ENCODE results near the gene ELF4. TPM values are rescaled to one million over a fixed set of nuclear protein-coding genes. Genes with fewer than 3 reads are reported as not detected.

ELF4 gene
- total and polyA plus RNA-seq, 2 experiments from 2014 or later: 0.50 to 1.8 TPM

DNA sequence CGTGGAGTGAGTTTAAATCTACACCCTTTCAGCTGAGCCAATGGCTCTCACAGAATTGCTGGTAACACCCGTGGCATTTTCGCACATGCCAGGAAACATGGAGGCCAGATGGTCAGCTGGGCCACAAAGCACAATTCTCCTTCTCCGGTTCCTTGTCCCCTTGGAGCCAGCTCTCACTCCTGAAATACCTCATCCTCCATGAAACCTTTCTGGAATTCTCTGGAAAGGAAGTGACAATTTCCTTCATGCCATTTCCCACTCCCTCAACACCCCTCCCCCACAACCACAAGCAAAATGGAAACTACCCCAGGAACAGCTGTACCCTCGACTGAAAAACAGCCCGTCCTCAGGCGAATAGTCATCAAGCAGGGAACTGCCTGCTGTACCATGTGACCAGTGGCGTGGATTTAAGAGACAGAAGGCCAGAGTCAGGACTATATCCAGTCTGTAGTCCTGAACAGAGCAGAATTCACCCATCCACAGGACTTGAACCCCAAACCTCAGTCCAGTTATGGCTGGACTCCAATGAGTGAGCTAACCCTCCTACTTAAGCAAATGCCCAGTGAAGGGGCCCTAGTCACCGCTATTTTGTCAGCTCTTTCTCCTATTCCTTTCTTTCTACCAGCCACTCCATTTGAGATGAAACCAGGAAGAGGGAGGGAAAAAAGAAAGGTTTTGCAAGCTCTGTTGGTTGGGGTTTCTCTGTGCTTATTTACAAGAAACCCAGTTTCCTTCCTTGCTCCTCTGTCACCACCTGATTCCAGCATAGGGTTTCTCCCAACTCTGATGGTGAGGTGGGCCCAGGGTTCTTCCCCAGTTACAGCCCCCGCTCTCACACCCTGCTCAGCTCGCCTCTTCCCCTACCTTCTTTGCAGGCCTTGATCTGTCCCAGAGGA is 24.5 kb downstream of the ELF4 start:
- ATAC-seq (no peak), DNase-seq (ENCODE audit: low spot score) (no peak)
- Mint-ChIP-seq H3K36me3 (ENCODE audit: low read depth) (no peaks in the 10 kb centered on the region), H3K27ac (no peak overlapping the region), H3K4me3 (no peak overlapping the region), H3K9me3 (no peaks in the 10 kb centered on the region), H3K4me1 (peaks cover 28% of the 10 kb centered on the region), H3K27me3 (ENCODE audit: insufficient read depth, low read depth, poor library complexity) (peaks cover 3% of the 10 kb centered on the region)
- peaks cover 3% of the 10 kb centered on the region; the same call in 1 of the 2 replicates for H3K4me1 ChIP-seq (ENCODE audit: insufficient read depth)
- H3K27me3 ChIP-seq (ENCODE audit: insufficient read depth): no peaks in the 10 kb centered on the region
- no peaks in the 10 kb centered on the region for H3F3A ChIP-seq (replicated peaks; ENCODE audit: low read depth)
- no peak overlapping the region for H3K4me3 ChIP-seq
- no peak overlapping the region for H2AFZ ChIP-seq
- no peaks in the 10 kb centered on the region for H3K9me2 ChIP-seq (ENCODE audit: insufficient read depth)
- no peak for TF ChIP-seq ZNF331 (CRISPR knock-in tag; IDR thresholded peaks at IDR 0.05; ENCODE audit: low read depth)
- H3K27ac ChIP-seq (ENCODE audit: low read depth): no peak overlapping the region
- no peak overlapping the region for H3K4me2 ChIP-seq
- H4K20me1 ChIP-seq (replicated peaks; ENCODE audit: insufficient read depth): no peaks in the 10 kb centered on the region
- H3K36me3 ChIP-seq (ENCODE audit: insufficient read depth): no peaks in the 10 kb centered on the region
- H3K79me2 ChIP-seq (replicated peaks; ENCODE audit: insufficient read depth): no peaks in the 10 kb centered on the region

DNA sequence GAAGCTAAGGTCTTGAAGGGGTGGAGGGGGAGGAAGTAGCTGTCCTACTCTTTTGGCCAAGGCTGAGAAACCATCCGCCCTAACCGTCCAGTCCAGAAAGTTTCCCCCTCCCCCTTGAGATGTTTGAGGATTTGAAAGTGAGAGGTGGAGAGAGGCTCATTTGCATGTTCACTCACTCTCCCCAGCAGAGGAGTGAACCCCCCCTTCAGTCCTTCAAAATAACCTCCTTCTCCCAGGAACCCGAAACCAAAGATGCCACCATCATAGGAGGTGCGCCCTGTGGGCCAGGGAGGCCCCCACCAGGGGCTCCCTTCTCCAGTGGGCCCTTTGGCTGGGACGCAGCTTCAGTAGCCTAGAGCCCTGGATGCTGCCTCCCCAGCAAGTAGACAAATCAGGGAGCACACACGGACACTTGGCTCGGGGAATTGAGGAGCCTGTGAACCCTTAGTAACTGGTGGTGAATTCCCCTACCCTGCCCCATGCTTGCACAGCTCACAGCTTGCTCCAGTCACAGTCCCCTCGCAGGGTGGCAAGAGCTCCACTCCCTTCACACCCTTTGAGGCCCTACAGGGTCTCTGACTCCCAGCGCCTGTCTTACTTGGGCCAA is 25.6 kb downstream of the ELF4 start:
- Mint-ChIP-seq H3K36me3 (ENCODE audit: low read depth) (no peaks in the 10 kb centered on the region), H3K9me3 (no peaks in the 10 kb centered on the region), H3K27me3 (ENCODE audit: insufficient read depth, low read depth, poor library complexity) (peaks cover 3% of the 10 kb centered on the region), H3K4me1 (peaks cover 28% of the 10 kb centered on the region), H3K27ac (no peak overlapping the region), H3K4me3 (no peak overlapping the region)
- H3K27me3 ChIP-seq (ENCODE audit: insufficient read depth): no peaks in the 10 kb centered on the region
- ATAC-seq: no peak
- no peaks in the 10 kb centered on the region for H3K36me3 ChIP-seq (ENCODE audit: insufficient read depth)
- no peak overlapping the region for H3K4me2 ChIP-seq
- H3K27ac ChIP-seq (ENCODE audit: low read depth): no peak overlapping the region
- no peak overlapping the region for H3K4me3 ChIP-seq
- no peaks in the 10 kb centered on the region for H3K79me2 ChIP-seq (replicated peaks; ENCODE audit: insufficient read depth)
- DNase-seq (ENCODE audit: low spot score): no peak
- H3K9me2 ChIP-seq (ENCODE audit: insufficient read depth): no peaks in the 10 kb centered on the region
- H2AFZ ChIP-seq: no peak overlapping the region
- TF ChIP-seq, protein P1, sequence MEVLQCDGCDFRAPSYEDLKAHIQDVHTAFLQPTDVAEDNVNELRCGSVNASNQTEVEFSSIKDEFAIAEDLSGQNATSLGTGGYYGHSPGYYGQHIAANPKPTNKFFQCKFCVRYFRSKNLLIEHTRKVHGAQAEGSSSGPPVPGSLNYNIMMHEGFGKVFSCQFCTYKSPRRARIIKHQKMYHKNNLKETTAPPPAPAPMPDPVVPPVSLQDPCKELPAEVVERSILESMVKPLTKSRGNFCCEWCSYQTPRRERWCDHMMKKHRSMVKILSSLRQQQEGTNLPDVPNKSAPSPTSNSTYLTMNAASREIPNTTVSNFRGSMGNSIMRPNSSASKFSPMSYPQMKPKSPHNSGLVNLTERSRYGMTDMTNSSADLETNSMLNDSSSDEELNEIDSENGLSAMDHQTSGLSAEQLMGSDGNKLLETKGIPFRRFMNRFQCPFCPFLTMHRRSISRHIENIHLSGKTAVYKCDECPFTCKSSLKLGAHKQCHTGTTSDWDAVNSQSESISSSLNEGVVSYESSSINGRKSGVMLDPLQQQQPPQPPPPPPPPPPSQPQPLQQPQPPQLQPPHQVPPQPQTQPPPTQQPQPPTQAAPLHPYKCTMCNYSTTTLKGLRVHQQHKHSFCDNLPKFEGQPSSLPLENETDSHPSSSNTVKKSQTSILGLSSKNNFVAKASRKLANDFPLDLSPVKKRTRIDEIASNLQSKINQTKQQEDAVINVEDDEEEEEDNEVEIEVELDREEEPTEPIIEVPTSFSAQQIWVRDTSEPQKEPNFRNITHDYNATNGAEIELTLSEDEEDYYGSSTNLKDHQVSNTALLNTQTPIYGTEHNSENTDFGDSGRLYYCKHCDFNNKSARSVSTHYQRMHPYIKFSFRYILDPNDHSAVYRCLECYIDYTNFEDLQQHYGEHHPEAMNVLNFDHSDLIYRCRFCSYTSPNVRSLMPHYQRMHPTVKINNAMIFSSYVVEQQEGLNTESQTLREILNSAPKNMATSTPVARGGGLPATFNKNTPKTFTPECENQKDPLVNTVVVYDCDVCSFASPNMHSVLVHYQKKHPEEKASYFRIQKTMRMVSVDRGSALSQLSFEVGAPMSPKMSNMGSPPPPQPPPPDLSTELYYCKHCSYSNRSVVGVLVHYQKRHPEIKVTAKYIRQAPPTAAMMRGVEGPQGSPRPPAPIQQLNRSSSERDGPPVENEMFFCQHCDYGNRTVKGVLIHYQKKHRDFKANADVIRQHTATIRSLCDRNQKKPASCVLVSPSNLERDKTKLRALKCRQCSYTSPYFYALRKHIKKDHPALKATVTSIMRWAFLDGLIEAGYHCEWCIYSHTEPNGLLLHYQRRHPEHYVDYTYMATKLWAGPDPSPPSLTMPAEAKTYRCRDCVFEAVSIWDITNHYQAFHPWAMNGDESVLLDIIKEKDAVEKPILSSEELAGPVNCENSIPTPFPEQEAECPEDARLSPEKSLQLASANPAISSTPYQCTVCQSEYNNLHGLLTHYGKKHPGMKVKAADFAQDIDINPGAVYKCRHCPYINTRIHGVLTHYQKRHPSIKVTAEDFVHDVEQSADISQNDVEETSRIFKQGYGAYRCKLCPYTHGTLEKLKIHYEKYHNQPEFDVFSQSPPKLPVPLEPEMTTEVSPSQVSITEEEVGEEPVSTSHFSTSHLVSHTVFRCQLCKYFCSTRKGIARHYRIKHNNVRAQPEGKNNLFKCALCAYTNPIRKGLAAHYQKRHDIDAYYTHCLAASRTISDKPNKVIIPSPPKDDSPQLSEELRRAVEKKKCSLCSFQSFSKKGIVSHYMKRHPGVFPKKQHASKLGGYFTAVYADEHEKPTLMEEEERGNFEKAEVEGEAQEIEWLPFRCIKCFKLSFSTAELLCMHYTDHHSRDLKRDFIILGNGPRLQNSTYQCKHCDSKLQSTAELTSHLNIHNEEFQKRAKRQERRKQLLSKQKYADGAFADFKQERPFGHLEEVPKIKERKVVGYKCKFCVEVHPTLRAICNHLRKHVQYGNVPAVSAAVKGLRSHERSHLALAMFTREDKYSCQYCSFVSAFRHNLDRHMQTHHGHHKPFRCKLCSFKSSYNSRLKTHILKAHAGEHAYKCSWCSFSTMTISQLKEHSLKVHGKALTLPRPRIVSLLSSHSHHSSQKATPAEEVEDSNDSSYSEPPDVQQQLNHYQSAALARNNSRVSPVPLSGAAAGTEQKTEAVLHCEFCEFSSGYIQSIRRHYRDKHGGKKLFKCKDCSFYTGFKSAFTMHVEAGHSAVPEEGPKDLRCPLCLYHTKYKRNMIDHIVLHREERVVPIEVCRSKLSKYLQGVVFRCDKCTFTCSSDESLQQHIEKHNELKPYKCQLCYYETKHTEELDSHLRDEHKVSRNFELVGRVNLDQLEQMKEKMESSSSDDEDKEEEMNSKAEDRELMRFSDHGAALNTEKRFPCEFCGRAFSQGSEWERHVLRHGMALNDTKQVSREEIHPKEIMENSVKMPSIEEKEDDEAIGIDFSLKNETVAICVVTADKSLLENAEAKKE (CRISPR knock-in tag; IDR thresholded peaks at IDR 0.05): no peak
- TF ChIP-seq, protein P2, sequence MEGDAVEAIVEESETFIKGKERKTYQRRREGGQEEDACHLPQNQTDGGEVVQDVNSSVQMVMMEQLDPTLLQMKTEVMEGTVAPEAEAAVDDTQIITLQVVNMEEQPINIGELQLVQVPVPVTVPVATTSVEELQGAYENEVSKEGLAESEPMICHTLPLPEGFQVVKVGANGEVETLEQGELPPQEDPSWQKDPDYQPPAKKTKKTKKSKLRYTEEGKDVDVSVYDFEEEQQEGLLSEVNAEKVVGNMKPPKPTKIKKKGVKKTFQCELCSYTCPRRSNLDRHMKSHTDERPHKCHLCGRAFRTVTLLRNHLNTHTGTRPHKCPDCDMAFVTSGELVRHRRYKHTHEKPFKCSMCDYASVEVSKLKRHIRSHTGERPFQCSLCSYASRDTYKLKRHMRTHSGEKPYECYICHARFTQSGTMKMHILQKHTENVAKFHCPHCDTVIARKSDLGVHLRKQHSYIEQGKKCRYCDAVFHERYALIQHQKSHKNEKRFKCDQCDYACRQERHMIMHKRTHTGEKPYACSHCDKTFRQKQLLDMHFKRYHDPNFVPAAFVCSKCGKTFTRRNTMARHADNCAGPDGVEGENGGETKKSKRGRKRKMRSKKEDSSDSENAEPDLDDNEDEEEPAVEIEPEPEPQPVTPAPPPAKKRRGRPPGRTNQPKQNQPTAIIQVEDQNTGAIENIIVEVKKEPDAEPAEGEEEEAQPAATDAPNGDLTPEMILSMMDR (conservative IDR thresholded peaks at IDR 0.05; ENCODE audit: low read depth in 2 of 2): no peak
- no peak for TF ChIP-seq NANOG (IDR thresholded peaks at IDR 0.05; ENCODE audit: borderline replicate concordance)
- no peak for TF ChIP-seq POLR2AphosphoS5 (IDR thresholded peaks at IDR 0.05; ENCODE audit: low read depth)
- TF ChIP-seq, protein P3, sequence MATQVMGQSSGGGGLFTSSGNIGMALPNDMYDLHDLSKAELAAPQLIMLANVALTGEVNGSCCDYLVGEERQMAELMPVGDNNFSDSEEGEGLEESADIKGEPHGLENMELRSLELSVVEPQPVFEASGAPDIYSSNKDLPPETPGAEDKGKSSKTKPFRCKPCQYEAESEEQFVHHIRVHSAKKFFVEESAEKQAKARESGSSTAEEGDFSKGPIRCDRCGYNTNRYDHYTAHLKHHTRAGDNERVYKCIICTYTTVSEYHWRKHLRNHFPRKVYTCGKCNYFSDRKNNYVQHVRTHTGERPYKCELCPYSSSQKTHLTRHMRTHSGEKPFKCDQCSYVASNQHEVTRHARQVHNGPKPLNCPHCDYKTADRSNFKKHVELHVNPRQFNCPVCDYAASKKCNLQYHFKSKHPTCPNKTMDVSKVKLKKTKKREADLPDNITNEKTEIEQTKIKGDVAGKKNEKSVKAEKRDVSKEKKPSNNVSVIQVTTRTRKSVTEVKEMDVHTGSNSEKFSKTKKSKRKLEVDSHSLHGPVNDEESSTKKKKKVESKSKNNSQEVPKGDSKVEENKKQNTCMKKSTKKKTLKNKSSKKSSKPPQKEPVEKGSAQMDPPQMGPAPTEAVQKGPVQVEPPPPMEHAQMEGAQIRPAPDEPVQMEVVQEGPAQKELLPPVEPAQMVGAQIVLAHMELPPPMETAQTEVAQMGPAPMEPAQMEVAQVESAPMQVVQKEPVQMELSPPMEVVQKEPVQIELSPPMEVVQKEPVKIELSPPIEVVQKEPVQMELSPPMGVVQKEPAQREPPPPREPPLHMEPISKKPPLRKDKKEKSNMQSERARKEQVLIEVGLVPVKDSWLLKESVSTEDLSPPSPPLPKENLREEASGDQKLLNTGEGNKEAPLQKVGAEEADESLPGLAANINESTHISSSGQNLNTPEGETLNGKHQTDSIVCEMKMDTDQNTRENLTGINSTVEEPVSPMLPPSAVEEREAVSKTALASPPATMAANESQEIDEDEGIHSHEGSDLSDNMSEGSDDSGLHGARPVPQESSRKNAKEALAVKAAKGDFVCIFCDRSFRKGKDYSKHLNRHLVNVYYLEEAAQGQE (IDR thresholded peaks at IDR 0.05; ENCODE audit: unreplicated experiment): no peak
- TF ChIP-seq STAT1 (IDR thresholded peaks at IDR 0.05; ENCODE audit: unreplicated experiment): no peak
- H4K20me1 ChIP-seq (replicated peaks; ENCODE audit: insufficient read depth): no peaks in the 10 kb centered on the region
- H3K4me1 ChIP-seq (ENCODE audit: insufficient read depth): peaks cover 3% of the 10 kb centered on the region; the same call in 1 of the 2 replicates
- H3F3A ChIP-seq (replicated peaks; ENCODE audit: low read depth): no peaks in the 10 kb centered on the region
